ENCODE measurements around the gene SH3PXD2A. TPM values are rescaled to one million over a fixed set of nuclear protein-coding genes. Genes with fewer than 3 reads are reported as not detected.

The SH3PXD2A gene
- total RNA-seq, 1 donor from 2014 or later = 17.3 TPM

GRCh38 chr10:103661198-103661950, 194.0 kb downstream of the SH3PXD2A start:
- no peak overlapping the region for H3K27ac Mint-ChIP-seq (ENCODE audit: unreplicated experiment)
- peaks cover 25% of the 10 kb centered on the region for H3K4me1 ChIP-seq (ENCODE audit: insufficient read depth, low read length)
- H3K27me3 ChIP-seq (ENCODE audit: insufficient read depth, low read length) = no peaks in the 10 kb centered on the region
- H3K27ac ChIP-seq (ENCODE audit: low read depth, low read length) = peak overlapping the region; percentile 84
- H3K9ac ChIP-seq (ENCODE audit: low read length) = peak overlapping the region; percentile 84
- H3K79me2 ChIP-seq (ENCODE audit: insufficient read depth, low read length) = peaks cover 47% of the 10 kb centered on the region
- peak overlapping the region; percentile 97 for H3K4me2 ChIP-seq (ENCODE audit: low read length)
- no peaks in the 10 kb centered on the region for H3K9me3 ChIP-seq (ENCODE audit: insufficient read depth, low read depth, low read length)
- H4K20me1 ChIP-seq (ENCODE audit: insufficient read depth, low read length) = peaks cover 16% of the 10 kb centered on the region
- peak overlapping the region; percentile 70 for H3K4me3 ChIP-seq (ENCODE audit: insufficient read depth, low read depth, low read length)
- H3K9me3 Mint-ChIP-seq (ENCODE audit: unreplicated experiment) = peaks cover 9% of the 10 kb centered on the region
- TF ChIP-seq EZH2 (IDR thresholded peaks at IDR 0.05; ENCODE audit: insufficient read depth, low read length) (no peak), CTCF (IDR thresholded peaks at IDR 0.05; ENCODE audit: insufficient read depth, low read depth, low read length) (no peak)
- DNase-seq (ENCODE audit: low read depth) (peak; percentile 81), FAIRE-seq (no peak)
- H3K36me3 ChIP-seq (ENCODE audit: insufficient read depth, low read length) = peaks cover 11% of the 10 kb centered on the region
- H2AFZ ChIP-seq (ENCODE audit: low read depth, low read length) = peak overlapping the region; percentile 85
- H3K36me3 Mint-ChIP-seq (ENCODE audit: low read depth, unreplicated experiment) = peaks cover 39% of the 10 kb centered on the region
- H3K4me3 Mint-ChIP-seq (ENCODE audit: unreplicated experiment) = no peak overlapping the region
- H3K4me1 Mint-ChIP-seq (ENCODE audit: low read depth, unreplicated experiment) = peaks cover 14% of the 10 kb centered on the region
- peaks cover 4% of the 10 kb centered on the region for H3K27me3 Mint-ChIP-seq (ENCODE audit: low read depth, unreplicated experiment)

GRCh38 chr10:103660364-103661197, 194.8 kb downstream of the SH3PXD2A start:
- DNase-seq (ENCODE audit: low read depth) (no peak), FAIRE-seq (no peak)
- Histone ChIP-seq H2AFZ (ENCODE audit: low read depth, low read length) (peak overlapping the region; percentile 85), H3K4me3 (ENCODE audit: insufficient read depth, low read depth, low read length) (peak overlapping the region; percentile 70), H3K27ac (ENCODE audit: low read depth, low read length) (peak overlapping the region; percentile 84), H3K4me1 (ENCODE audit: insufficient read depth, low read length) (peaks cover 25% of the 10 kb centered on the region), H3K27me3 (ENCODE audit: insufficient read depth, low read length) (no peaks in the 10 kb centered on the region), H3K79me2 (ENCODE audit: insufficient read depth, low read length) (peaks cover 47% of the 10 kb centered on the region), H3K36me3 (ENCODE audit: insufficient read depth, low read length) (peaks cover 11% of the 10 kb centered on the region), H3K9me3 (ENCODE audit: insufficient read depth, low read depth, low read length) (no peaks in the 10 kb centered on the region), H4K20me1 (ENCODE audit: insufficient read depth, low read length) (peaks cover 18% of the 10 kb centered on the region), H3K9ac (ENCODE audit: low read length) (peak overlapping the region; percentile 84), H3K4me2 (ENCODE audit: low read length) (peak overlapping the region; percentile 97)
- Mint-ChIP-seq H3K4me3 (ENCODE audit: unreplicated experiment) (peak overlapping the region; percentile 50), H3K36me3 (ENCODE audit: low read depth, unreplicated experiment) (peaks cover 40% of the 10 kb centered on the region), H3K27ac (ENCODE audit: unreplicated experiment) (no peak overlapping the region), H3K9me3 (ENCODE audit: unreplicated experiment) (peaks cover 9% of the 10 kb centered on the region), H3K4me1 (ENCODE audit: low read depth, unreplicated experiment) (peaks cover 12% of the 10 kb centered on the region), H3K27me3 (ENCODE audit: low read depth, unreplicated experiment) (peaks cover 4% of the 10 kb centered on the region)
- no peak for TF ChIP-seq CTCF (IDR thresholded peaks at IDR 0.05; ENCODE audit: insufficient read depth, low read depth, low read length)
- no peak for TF ChIP-seq EZH2 (IDR thresholded peaks at IDR 0.05; ENCODE audit: insufficient read depth, low read length)
